ENCODE measurements around the gene NPLOC4. TPM values are rescaled to one million over a fixed set of nuclear protein-coding genes. Genes with fewer than 3 reads are reported as not detected.

NPLOC4 gene
- polyA plus RNA-seq, 1 of the 3 experiments (the other 2 are of a cell fraction) = 88.6 TPM

GRCh38 chr17:81551458-81552243, 85.3 kb downstream of the NPLOC4 start:
- H3K4me1 ChIP-seq (ENCODE audit: control insufficient read depth in 1 of 2, insufficient read depth in 2 of 2, low read depth in 1 of 2, low read length in 1 of 2) = peaks cover 21 to 26% of the 10 kb centered on the region in 2 experiments; a peak in 3 of 4 replicates
- H3K9ac ChIP-seq = peak overlapping the region; percentile 82
- peaks cover 40% of the 10 kb centered on the region for H3F3A ChIP-seq (replicated peaks; ENCODE audit: insufficient read depth)
- H2AFZ ChIP-seq (ENCODE audit: low read depth) = peak overlapping the region; percentile 72
- POLR2A ChIA-PET = interaction anchor here (0.6 to 1.9 kb wide), 12 partner anchors 8 to 746 kb away, joined by 3 to 12 read pairs (median 3); partner anchors contain the start of genes ACTG1, BAHCC1 and SLC38A10
- peak; percentile 85 for DNase-seq
- CTCF ChIA-PET = interaction anchor here (0.8 to 3.3 kb wide), 9 partner anchors 8 to 299 kb away, joined by 3 to 24 read pairs (median 4); no protein-coding TSS in a partner anchor
- H3K27ac ChIP-seq (ENCODE audit: low read depth in 2 of 2, low read length in 1 of 2) = peak overlapping the region; percentile 81 to 90; a peak in 3 of 4 replicates
- peaks cover 52% of the 10 kb centered on the region for H3K79me2 ChIP-seq (ENCODE audit: insufficient read depth)
- 2% methylated on average over 29 of the region's 69 CpGs for WGBS (ENCODE audit: low lambda C conversion rate)
- H3K4me2 ChIP-seq = peak overlapping the region; percentile 100
- peaks cover 17% of the 10 kb centered on the region; the same call in 1 of the 2 replicates for H4K20me1 ChIP-seq (ENCODE audit: insufficient read depth)
- peaks cover 16 to 38% of the 10 kb centered on the region in 2 experiments for H3K36me3 ChIP-seq (replicated peaks in 1 of 2; ENCODE audit: control insufficient read depth in 1 of 2, insufficient read depth in 2 of 2, low read length in 1 of 2)
- TF ChIP-seq TAF1 (IDR thresholded peaks at IDR 0.05; ENCODE audit: borderline replicate concordance, low read depth, low read length) (no peak), MXI1 (IDR thresholded peaks at IDR 0.05; ENCODE audit: low read depth, low read length) (peak; percentile 67), EP300 (IDR thresholded peaks at IDR 0.05; ENCODE audit: borderline replicate concordance in 1 of 2, low read depth in 1 of 2, low read length in 1 of 2) (no peak), GABPA (IDR thresholded peaks at IDR 0.05; ENCODE audit: low read depth) (no peak), NRF1 (IDR thresholded peaks at IDR 0.05; ENCODE audit: low read depth, low read length) (no peak), NFIC (IDR thresholded peaks at IDR 0.05; ENCODE audit: borderline replicate concordance) (no peak), JUND (IDR thresholded peaks at IDR 0.05) (no peak), RAD21 (IDR thresholded peaks at IDR 0.05; ENCODE audit: low read length) (no peak)
- H3K9me2 ChIP-seq = no peaks in the 10 kb centered on the region
- peak overlapping the region; percentile 78 to 89 for H3K4me3 ChIP-seq (ENCODE audit: low read depth in 2 of 2, low read length in 1 of 2)
- no peaks in the 10 kb centered on the region for H3K27me3 ChIP-seq (ENCODE audit: insufficient read depth)
- no peaks in the 10 kb centered on the region for H3K9me3 ChIP-seq

GRCh38 chr17:81550830-81551457, 86.0 kb downstream of the NPLOC4 start:
- CTCF ChIA-PET = interaction anchor here (0.8 to 3.3 kb wide), 6 partner anchors 14 to 120 kb away, joined by 3 to 24 read pairs (median 8); no protein-coding TSS in a partner anchor
- H3K9me3 ChIP-seq = no peaks in the 10 kb centered on the region
- no peaks in the 10 kb centered on the region for H3K27me3 ChIP-seq (ENCODE audit: insufficient read depth)
- peaks cover 23 to 39% of the 10 kb centered on the region in 2 experiments for H3K36me3 ChIP-seq (replicated peaks in 1 of 2; ENCODE audit: control insufficient read depth in 1 of 2, insufficient read depth in 2 of 2, low read length in 1 of 2)
- H3K27ac ChIP-seq (ENCODE audit: low read depth in 2 of 2, low read length in 1 of 2) = no peak overlapping the region; a peak in 1 of 4 replicates
- peaks cover 12% of the 10 kb centered on the region; the same call in 1 of the 2 replicates for H4K20me1 ChIP-seq (ENCODE audit: insufficient read depth)
- H3K9me2 ChIP-seq = no peaks in the 10 kb centered on the region
- no peak overlapping the region for H2AFZ ChIP-seq (ENCODE audit: low read depth)
- peak overlapping the region; percentile 100 for H3K4me2 ChIP-seq
- 81% methylated on average over 11 of the region's 27 CpGs for WGBS (ENCODE audit: low lambda C conversion rate)
- peak overlapping the region; percentile 82; the same call in 1 of the 2 replicates for H3K9ac ChIP-seq
- H3K79me2 ChIP-seq (ENCODE audit: insufficient read depth) = peaks cover 47% of the 10 kb centered on the region
- no peak for DNase-seq
- TF ChIP-seq, protein P1, sequence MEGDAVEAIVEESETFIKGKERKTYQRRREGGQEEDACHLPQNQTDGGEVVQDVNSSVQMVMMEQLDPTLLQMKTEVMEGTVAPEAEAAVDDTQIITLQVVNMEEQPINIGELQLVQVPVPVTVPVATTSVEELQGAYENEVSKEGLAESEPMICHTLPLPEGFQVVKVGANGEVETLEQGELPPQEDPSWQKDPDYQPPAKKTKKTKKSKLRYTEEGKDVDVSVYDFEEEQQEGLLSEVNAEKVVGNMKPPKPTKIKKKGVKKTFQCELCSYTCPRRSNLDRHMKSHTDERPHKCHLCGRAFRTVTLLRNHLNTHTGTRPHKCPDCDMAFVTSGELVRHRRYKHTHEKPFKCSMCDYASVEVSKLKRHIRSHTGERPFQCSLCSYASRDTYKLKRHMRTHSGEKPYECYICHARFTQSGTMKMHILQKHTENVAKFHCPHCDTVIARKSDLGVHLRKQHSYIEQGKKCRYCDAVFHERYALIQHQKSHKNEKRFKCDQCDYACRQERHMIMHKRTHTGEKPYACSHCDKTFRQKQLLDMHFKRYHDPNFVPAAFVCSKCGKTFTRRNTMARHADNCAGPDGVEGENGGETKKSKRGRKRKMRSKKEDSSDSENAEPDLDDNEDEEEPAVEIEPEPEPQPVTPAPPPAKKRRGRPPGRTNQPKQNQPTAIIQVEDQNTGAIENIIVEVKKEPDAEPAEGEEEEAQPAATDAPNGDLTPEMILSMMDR (IDR thresholded peaks at IDR 0.05) = no peak
- TF ChIP-seq TAF1 (IDR thresholded peaks at IDR 0.05; ENCODE audit: borderline replicate concordance, low read depth, low read length) (no peak), POLR2AphosphoS5 (IDR thresholded peaks at IDR 0.05; ENCODE audit: low read depth, low read length) (no peak), GABPA (IDR thresholded peaks at IDR 0.05; ENCODE audit: low read depth) (no peak), ELF1 (IDR thresholded peaks at IDR 0.05) (no peak), RCOR1 (IDR thresholded peaks at IDR 0.05; ENCODE audit: low read length) (no peak), EZH2phosphoT487 (IDR thresholded peaks at IDR 0.05; ENCODE audit: borderline replicate concordance, low read depth) (no peak), YY1 (IDR thresholded peaks at IDR 0.05; ENCODE audit: low read depth) (no peak)
- TF ChIP-seq, protein P2, sequence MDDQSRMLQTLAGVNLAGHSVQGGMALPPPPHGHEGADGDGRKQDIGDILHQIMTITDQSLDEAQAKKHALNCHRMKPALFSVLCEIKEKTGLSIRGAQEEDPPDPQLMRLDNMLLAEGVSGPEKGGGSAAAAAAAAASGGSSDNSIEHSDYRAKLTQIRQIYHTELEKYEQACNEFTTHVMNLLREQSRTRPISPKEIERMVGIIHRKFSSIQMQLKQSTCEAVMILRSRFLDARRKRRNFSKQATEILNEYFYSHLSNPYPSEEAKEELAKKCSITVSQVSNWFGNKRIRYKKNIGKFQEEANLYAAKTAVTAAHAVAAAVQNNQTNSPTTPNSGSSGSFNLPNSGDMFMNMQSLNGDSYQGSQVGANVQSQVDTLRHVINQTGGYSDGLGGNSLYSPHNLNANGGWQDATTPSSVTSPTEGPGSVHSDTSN (IDR thresholded peaks at IDR 0.05) = no peak
- peak overlapping the region; percentile 78 to 89 for H3K4me3 ChIP-seq (ENCODE audit: low read depth in 2 of 2, low read length in 1 of 2)
- peaks cover 15 to 26% of the 10 kb centered on the region in 2 experiments; a peak in 3 of 4 replicates for H3K4me1 ChIP-seq (ENCODE audit: control insufficient read depth in 1 of 2, insufficient read depth in 2 of 2, low read depth in 1 of 2, low read length in 1 of 2)
- peaks cover 33% of the 10 kb centered on the region for H3F3A ChIP-seq (replicated peaks; ENCODE audit: insufficient read depth)
- POLR2A ChIA-PET = interaction anchor here (0.5 to 1.9 kb wide), 6 partner anchors 10 to 156 kb away, joined by 3 to 9 read pairs (median 3); partner anchors contain the start of gene BAHCC1

Data from SK-N-SH (cell line).